ENCODE measurements around the gene CSTPP1. TPM values are rescaled to one million over a fixed set of nuclear protein-coding genes. Genes with fewer than 3 reads are reported as not detected.

Gene CSTPP1
- total and polyA plus RNA-seq, 2 donors (not counting 1 experiment from before 2014, with no cell fraction given): 11.5 to 29.0 TPM

- DNase-seq (peak; percentile 25), ATAC-seq (ENCODE audit: low read depth) (no peak)
- Histone ChIP-seq H3K9ac (ENCODE audit: low read length) (no peak overlapping the region), H3K27me3 (replicated peaks in 1 of 4; ENCODE audit: control extremely low read depth in 1 of 4, control insufficient read depth in 3 of 4, insufficient read depth in 4 of 4, low read length in 3 of 4) (peaks cover 0 to 44% (median 15%) of the 10 kb centered on the region in 4 experiments), H3K27ac (ENCODE audit: low read length in 2 of 2) (no peak overlapping the region), H3K4me1 (ENCODE audit: control insufficient read depth in 2 of 2, insufficient read depth in 2 of 2, low read length in 2 of 2) (peaks cover 19 to 24% of the 10 kb centered on the region in 2 donors), H3K79me2 (ENCODE audit: control insufficient read depth, insufficient read depth, low read length) (no peaks in the 10 kb centered on the region), H3K36me3 (replicated peaks in 1 of 2; ENCODE audit: control extremely low read depth in 1 of 2, control insufficient read depth in 1 of 2, extremely low read depth in 1 of 2, insufficient read depth in 2 of 2, low read length in 1 of 2) (no peaks in the 10 kb centered on the region), H4K20me1 (ENCODE audit: control insufficient read depth, insufficient read depth, low read length, poor library complexity, severe bottlenecking) (no peaks in the 10 kb centered on the region), H3K4me2 (replicated peaks; ENCODE audit: low read depth, low read length, poor library complexity, severe bottlenecking) (peak overlapping the region; percentile 94), H3K9me3 (ENCODE audit: control extremely low read depth in 1 of 3, control insufficient read depth in 2 of 3, insufficient read depth in 1 of 3, low read length in 2 of 3) (peaks cover 0 to 13% (median 0%) of the 10 kb centered on the region in 3 donors), H2AFZ (ENCODE audit: insufficient read depth, low read depth, low read length, poor library complexity, severe bottlenecking) (no peak overlapping the region), H3K4me3 (ENCODE audit: control extremely low read depth in 1 of 5, extremely low read depth in 1 of 5, insufficient read depth in 1 of 5, low read depth in 2 of 5, low read length in 4 of 5) (no peak overlapping the region)
- WGBS (ENCODE audit: insufficient coverage): 91% methylated on average over 13 of the region's 13 CpGs
- ChIA-PET CTCF (no interaction called here), POLR2A (interaction anchor here (0.6 to 0.7 kb wide), 2 partner anchors 15 to 62 kb away, joined by 5 to 15 read pairs; no protein-coding TSS in a partner anchor)
- Mint-ChIP-seq H3K27me3 (peaks cover 15% of the 10 kb centered on the region), H3K4me3 (peak overlapping the region; percentile 55), H3K9me3 (ENCODE audit: insufficient read depth) (no peaks in the 10 kb centered on the region), H3K27ac (no peak overlapping the region), H3K4me1 (peaks cover 12% of the 10 kb centered on the region)
- intact Hi-C loops (cut with micrococcal nuclease): no loop called here
- TF ChIP-seq EZH2 (IDR thresholded peaks at IDR 0.05; ENCODE audit: borderline replicate concordance, insufficient read depth, low read depth, low read length, poor library complexity, severe bottlenecking) (no peak), CTCF (IDR thresholded peaks at IDR 0.05) (no peak)
Measured at GRCh38 chr11:47184711-47185304, 248.2 kb downstream of the CSTPP1 start.
